H1 (cell line): ENCODE results near the gene RPL13A. TPM values are rescaled to one million over a fixed set of nuclear protein-coding genes. Genes with fewer than 3 reads are reported as not detected.

ENCODE experiments used
- CHD7 ChIP-seq: fragments of 300-600 bp; sonication (generic); IDR thresholded peaks from 2 replicates; pipeline ENCODE4 v1.7.1; 2012; ENCODE audit warnings: low read length, moderate library complexity, mild to moderate bottlenecking, inconsistent platforms; ENCODE audit not compliant: insufficient replicate concordance
- POLR2AphosphoS5 ChIP-seq: IDR thresholded peaks from 2 replicates; pipeline ENCODE4 v1.6.1; 2011; ENCODE audit warnings: low read depth, low read length
- SAP30 ChIP-seq: fragments of 300-600 bp; sonication (generic); IDR thresholded peaks from 2 replicates; pipeline ENCODE4 v1.7.1; 2012; ENCODE audit warnings: low read length, moderate library complexity, mild to moderate bottlenecking, inconsistent platforms; ENCODE audit not compliant: insufficient read depth, insufficient replicate concordance
- polyA plus RNA-seq, 7 experiments: library from polyadenylated mRNA; depleted of rRNA in 3 of 7; stranded (reverse) in 5 of 7; unstranded in 2 of 7; fragments of >200 nt in 5 of 7; fragments of 200-250 nt in 2 of 7; gene quantifications; 1 replicate in 5 of 7; 2 replicates in 1 of 7; 4 replicates in 1 of 7; pipeline versions ENCODE4 v1.2.1 to v1.2.3, GENCODE V29; 2011 to 2013; ENCODE audit warnings: missing spikeins in 2 of 7, mixed read lengths in 2 of 7
- total RNA-seq: library from RNA; stranded (reverse); fragmentation: NEBNext Ultra II Directional; extraction: Animal tissue kit (Norgen Biotek cat#: 25700); gene quantifications from 2 replicates; pipeline ENCODE4 v1.2.1, GENCODE V29; 2021

RPL13A gene
- total and polyA plus RNA-seq, 2 of the 8 experiments (the other 6 are each of a cell fraction or from before 2014, with no cell fraction given) = 3,305 to 8,868 TPM

- TF ChIP-seq CHD7 (no peak), POLR2AphosphoS5 (peak; percentile 14), SAP30 (no peak)
Observed at GRCh38 chr19:49498475-49498874, 11.1 kb downstream of the RPL13A start (continued).
